ENCODE measurements around the gene CDK14.

DNA sequence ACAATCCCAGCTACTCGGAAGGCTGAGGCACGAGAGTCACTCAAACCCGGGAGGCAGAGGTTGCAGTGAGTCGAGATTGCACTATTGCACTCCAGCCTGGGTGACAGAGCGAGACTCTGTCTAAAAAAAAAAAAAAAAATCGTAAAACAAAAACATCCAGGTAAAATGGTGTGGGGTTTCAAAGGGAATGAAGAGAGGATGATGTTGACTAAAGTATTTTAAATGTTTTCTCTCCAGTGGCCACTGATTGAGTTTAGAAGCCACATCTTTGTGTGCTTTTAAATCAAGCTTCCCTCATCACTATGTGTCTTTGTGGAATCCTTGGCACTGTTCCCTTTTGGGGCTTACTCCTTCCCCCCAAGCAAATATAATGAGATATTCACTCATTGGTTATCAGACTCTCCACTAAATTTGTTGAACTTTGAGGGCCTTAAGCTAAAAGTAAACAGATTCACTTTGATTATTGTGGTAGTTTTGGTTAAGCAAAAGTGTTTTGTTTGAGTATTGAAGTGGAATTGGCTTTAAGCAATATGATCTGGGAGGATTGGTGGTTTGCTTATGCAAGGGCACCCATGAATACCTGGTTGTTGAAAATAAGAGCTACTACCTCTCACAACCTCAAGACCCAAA is 162.9 kb downstream of the CDK14 start:
- TF ChIP-seq POLR2A (IDR thresholded peaks at IDR 0.05), result no peak
- no peak for TF ChIP-seq CTCF (IDR thresholded peaks at IDR 0.05)
